SK-N-SH (cell line): ENCODE data around the gene RPL22. TPM values are rescaled to one million over a fixed set of nuclear protein-coding genes. Genes with fewer than 3 reads are reported as not detected.

Source experiments
- CTCF ChIA-PET: fragments of 300-600, 350-600 bp; formaldehyde crosslinking; extraction: SDS; loops from one replicate; lab custom pipeline; 2021; lab: Yijun Ruan, JAX
- POLR2A ChIA-PET: fragments of 350-600 bp; sonication (Branson Sonifier 250); formaldehyde crosslinking; extraction: SDS; loops from one replicate; lab custom pipeline; 2020; ENCODE audit warnings: antibody characterized with exemption, inconsistent platforms; lab: Yijun Ruan, JAX
- DNase-seq: peaks from one replicate; pipeline ENCODE4 v3.0.0; 2012
- H2AFZ ChIP-seq: fragments of 200-600 bp; sonication (generic); 2 replicates; pipeline ENCODE4 v1.8.1; 2016; ENCODE audit warnings: antibody characterized with exemption, mild to moderate bottlenecking, low read depth
- H3F3A ChIP-seq: fragments of 200-600 bp; sonication (generic); replicated peaks from 2 replicates; pipeline ENCODE3; 2016; ENCODE audit warnings: antibody characterized with exemption, mild to moderate bottlenecking; ENCODE audit not compliant: insufficient read depth
- H3K27ac ChIP-seq, 2 experiments: fragments of 200-500 bp in 1 of 2; fragments of 200-600 bp in 1 of 2; sonication (Bioruptor generic) in 1 of 2; sonication (generic), shearing (Covaris generic) in 1 of 2; 2 replicates each; pipeline versions ENCODE4 v1.5.1 to v1.6.1; 2014 to 2016; ENCODE audit warnings: low read depth in 2 of 2, inconsistent platforms in 1 of 2, low read length in 1 of 2, mild to moderate bottlenecking in 1 of 2, mixed read lengths in 1 of 2
- H3K27me3 ChIP-seq: fragments of 200-600 bp; sonication (generic), shearing (Covaris generic); 2 replicates; pipeline ENCODE4 v1.6.1; 2016; ENCODE audit warnings: mixed run types; ENCODE audit not compliant: insufficient read depth
- H3K36me3 ChIP-seq, 2 experiments: fragments of 200-500 bp in 1 of 2; fragments of 200-600 bp in 1 of 2; sonication (Bioruptor generic) in 1 of 2; sonication (generic) in 1 of 2; replicated peaks in 1 of 2; 2 replicates each; pipeline versions ENCODE3 to v1.5.1; 2014 to 2016; ENCODE audit warnings: low read length in 1 of 2, mild to moderate bottlenecking in 1 of 2; ENCODE audit not compliant: insufficient read depth in 2 of 2, control insufficient read depth in 1 of 2
- H3K4me1 ChIP-seq, 2 experiments: fragments of 200-500 bp in 1 of 2; fragments of 200-600 bp in 1 of 2; sonication (Bioruptor generic) in 1 of 2; sonication (generic), shearing (Covaris generic) in 1 of 2; 2 replicates each; pipeline versions ENCODE4 v1.5.1 to v1.6.1; 2014 to 2016; ENCODE audit warnings: low read depth in 1 of 2, low read length in 1 of 2, mixed run types in 1 of 2; ENCODE audit not compliant: insufficient read depth in 2 of 2, control insufficient read depth in 1 of 2
- H3K4me2 ChIP-seq: fragments of 200-600 bp; sonication (generic), shearing (Covaris generic); 2 replicates; pipeline ENCODE4 v1.6.1; 2017; ENCODE audit warnings: mixed run types
- H3K4me3 ChIP-seq, 2 experiments: fragments of 200-500 bp in 1 of 2; fragments of 200-600 bp in 1 of 2; sonication (Bioruptor generic) in 1 of 2; sonication (generic), shearing (Covaris generic) in 1 of 2; 2 replicates each; pipeline versions ENCODE4 v1.5.1 to v1.8.1; 2014 to 2016; ENCODE audit warnings: low read depth in 2 of 2, inconsistent platforms in 1 of 2, low read length in 1 of 2, mild to moderate bottlenecking in 1 of 2, mixed read lengths in 1 of 2, moderate library complexity in 1 of 2
- H3K79me2 ChIP-seq: fragments of 200-600 bp; sonication (generic); 2 replicates; pipeline ENCODE4 v1.8.1; 2017; ENCODE audit warnings: mild to moderate bottlenecking; ENCODE audit not compliant: insufficient read depth
- H3K9ac ChIP-seq: fragments of 200-600 bp; sonication (generic); 2 replicates; pipeline ENCODE4 v1.6.1; 2017; ENCODE audit warnings: mixed run types
- H3K9me2 ChIP-seq: fragments of 200-600 bp; sonication (generic); 2 replicates; pipeline ENCODE4 v1.6.1; 2017; ENCODE audit warnings: mixed run types
- H3K9me3 ChIP-seq: fragments of 200-600 bp; sonication (generic); 2 replicates; pipeline ENCODE4 v1.6.1; 2017; ENCODE audit warnings: mixed run types, mild to moderate bottlenecking, moderate library complexity
- H4K20me1 ChIP-seq: fragments of 200-600 bp; sonication (generic); 2 replicates; pipeline ENCODE4 v1.6.1; 2017; ENCODE audit warnings: mild to moderate bottlenecking, mixed run types; ENCODE audit not compliant: insufficient read depth
- ELF1 ChIP-seq: IDR thresholded peaks from 2 replicates; pipeline ENCODE4 v1.4.0; 2012
- EP300 ChIP-seq, 2 experiments: IDR thresholded peaks; 2 replicates each; pipeline versions ENCODE4 v1.4.0 to v1.6.1; 2012; ENCODE audit warnings: borderline replicate concordance in 1 of 2, low read depth in 1 of 2, low read length in 1 of 2
- EZH2phosphoT487 ChIP-seq: fragments of 200-600 bp; sonication (generic); IDR thresholded peaks from 2 replicates; pipeline ENCODE4 v1.6.1; 2017; ENCODE audit warnings: low read depth, mixed run types, mild to moderate bottlenecking, antibody characterized with exemption, moderate library complexity, borderline replicate concordance
- FOSL2 ChIP-seq: IDR thresholded peaks from 2 replicates; pipeline ENCODE4 v1.4.0; 2012; ENCODE audit warnings: low read depth, mild to moderate bottlenecking, moderate library complexity, borderline replicate concordance
- FOXJ3 ChIP-seq: sonication (generic); formaldehyde crosslinking; IDR thresholded peaks from 2 replicates; pipeline ENCODE4 v1.5.1; 2020; ENCODE audit warnings: mild to moderate bottlenecking, missing genetic modification reagents
- FOXM1 ChIP-seq: IDR thresholded peaks from 2 replicates; pipeline ENCODE4 v1.4.0; 2012; ENCODE audit warnings: low read depth, mild to moderate bottlenecking
- GABPA ChIP-seq: IDR thresholded peaks from 2 replicates; pipeline ENCODE4 v1.4.0; 2012; ENCODE audit warnings: low read depth, mild to moderate bottlenecking
- JUND ChIP-seq: IDR thresholded peaks from 2 replicates; pipeline ENCODE4 v1.4.0; 2012
- MXI1 ChIP-seq: IDR thresholded peaks from 2 replicates; pipeline ENCODE4 v1.6.1; 2012; ENCODE audit warnings: mild to moderate bottlenecking, low read depth, low read length, improper control_type of control experiment
- NFIC ChIP-seq: IDR thresholded peaks from 2 replicates; pipeline ENCODE4 v1.4.0; 2012; ENCODE audit warnings: borderline replicate concordance
- NRF1 ChIP-seq: IDR thresholded peaks from 2 replicates; pipeline ENCODE4 v1.6.1; 2012; ENCODE audit warnings: low read depth, mild to moderate bottlenecking, low read length
- RXRA ChIP-seq: IDR thresholded peaks from 2 replicates; pipeline ENCODE4 v1.4.0; 2012; ENCODE audit warnings: low read depth, mild to moderate bottlenecking, borderline replicate concordance
- SIN3A ChIP-seq: IDR thresholded peaks from 2 replicates; pipeline ENCODE4 v1.6.1; 2012; ENCODE audit warnings: low read depth, mild to moderate bottlenecking, low read length, moderate library complexity, borderline replicate concordance
- TCF12 ChIP-seq: IDR thresholded peaks from 2 replicates; pipeline ENCODE4 v1.4.0; 2012
- TEAD4 ChIP-seq: IDR thresholded peaks from 2 replicates; pipeline ENCODE4 v1.4.0; 2012; ENCODE audit warnings: mild to moderate bottlenecking, borderline replicate concordance; ENCODE audit not compliant: insufficient read depth
- WGBS: methylation state at CpG from one replicate; pipeline ENCODE4 v1.1.6; 2017; ENCODE audit warnings: low lambda C conversion rate; 5-methylcytosine and 5-hydroxymethylcytosine counted together
- polyA plus RNA-seq, 3 experiments: library from polyadenylated mRNA; depleted of rRNA; stranded (reverse); fragments of >200 nt; gene quantifications; 2 replicates each; pipeline ENCODE4 v1.2.3, GENCODE V29; 2012
- TF ChIP-seq, protein P1 (sequence below): IDR thresholded peaks from 2 replicates; pipeline ENCODE4; 2012
- TF ChIP-seq, protein P2 (sequence below): IDR thresholded peaks from 2 replicates; pipeline ENCODE4 v1.4.0; 2012; ENCODE audit warnings: low read depth, borderline replicate concordance

Gene RPL22
- polyA plus RNA-seq, 1 of the 3 experiments (the other 2 are of a cell fraction): 140 TPM

DNA sequence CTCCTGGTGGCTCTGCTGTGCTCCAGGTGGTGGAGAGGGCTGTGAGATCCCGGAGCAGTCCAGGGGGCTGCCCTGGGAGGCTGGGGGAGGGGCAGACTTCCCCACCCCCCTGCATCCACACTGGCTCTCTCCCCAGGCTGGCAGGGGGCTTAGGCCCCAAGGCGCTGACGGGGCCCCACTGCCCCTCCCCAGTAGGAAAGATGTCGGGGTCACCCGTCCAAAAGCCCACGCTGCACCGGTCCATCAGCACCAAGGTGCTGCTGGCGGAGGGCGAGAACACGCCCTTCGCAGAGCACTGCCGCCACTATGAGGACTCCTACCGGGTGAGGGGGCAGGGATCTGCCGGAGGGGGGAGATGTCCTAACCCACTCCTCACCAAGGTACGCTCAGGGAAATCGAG is 12.3 kb upstream of the RPL22 start:
- H3K4me2 ChIP-seq: no peak overlapping the region
- DNase-seq: no peak
- no peak overlapping the region for H3K27ac ChIP-seq
- TF ChIP-seq NFIC: no peak
- no peak for TF ChIP-seq FOXJ3 (CRISPR knock-in tag)
- no peak for TF ChIP-seq EP300 (IDR thresholded peaks at IDR 0.05; ENCODE audit: borderline replicate concordance in 1 of 2, low read depth in 1 of 2, low read length in 1 of 2)
- TF ChIP-seq NRF1: no peak
- TF ChIP-seq, protein P1, sequence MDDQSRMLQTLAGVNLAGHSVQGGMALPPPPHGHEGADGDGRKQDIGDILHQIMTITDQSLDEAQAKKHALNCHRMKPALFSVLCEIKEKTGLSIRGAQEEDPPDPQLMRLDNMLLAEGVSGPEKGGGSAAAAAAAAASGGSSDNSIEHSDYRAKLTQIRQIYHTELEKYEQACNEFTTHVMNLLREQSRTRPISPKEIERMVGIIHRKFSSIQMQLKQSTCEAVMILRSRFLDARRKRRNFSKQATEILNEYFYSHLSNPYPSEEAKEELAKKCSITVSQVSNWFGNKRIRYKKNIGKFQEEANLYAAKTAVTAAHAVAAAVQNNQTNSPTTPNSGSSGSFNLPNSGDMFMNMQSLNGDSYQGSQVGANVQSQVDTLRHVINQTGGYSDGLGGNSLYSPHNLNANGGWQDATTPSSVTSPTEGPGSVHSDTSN: no peak
- no peak for TF ChIP-seq JUND
- no peak for TF ChIP-seq SIN3A
- TF ChIP-seq, protein P2, sequence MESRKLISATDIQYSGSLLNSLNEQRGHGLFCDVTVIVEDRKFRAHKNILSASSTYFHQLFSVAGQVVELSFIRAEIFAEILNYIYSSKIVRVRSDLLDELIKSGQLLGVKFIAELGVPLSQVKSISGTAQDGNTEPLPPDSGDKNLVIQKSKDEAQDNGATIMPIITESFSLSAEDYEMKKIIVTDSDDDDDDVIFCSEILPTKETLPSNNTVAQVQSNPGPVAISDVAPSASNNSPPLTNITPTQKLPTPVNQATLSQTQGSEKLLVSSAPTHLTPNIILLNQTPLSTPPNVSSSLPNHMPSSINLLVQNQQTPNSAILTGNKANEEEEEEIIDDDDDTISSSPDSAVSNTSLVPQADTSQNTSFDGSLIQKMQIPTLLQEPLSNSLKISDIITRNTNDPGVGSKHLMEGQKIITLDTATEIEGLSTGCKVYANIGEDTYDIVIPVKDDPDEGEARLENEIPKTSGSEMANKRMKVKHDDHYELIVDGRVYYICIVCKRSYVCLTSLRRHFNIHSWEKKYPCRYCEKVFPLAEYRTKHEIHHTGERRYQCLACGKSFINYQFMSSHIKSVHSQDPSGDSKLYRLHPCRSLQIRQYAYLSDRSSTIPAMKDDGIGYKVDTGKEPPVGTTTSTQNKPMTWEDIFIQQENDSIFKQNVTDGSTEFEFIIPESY: no peak
- TF ChIP-seq TCF12: no peak
- TF ChIP-seq EZH2phosphoT487: no peak
- TF ChIP-seq MXI1: no peak
- TF ChIP-seq RXRA: no peak
- no peak for TF ChIP-seq GABPA
- TF ChIP-seq FOXM1: no peak
- TF ChIP-seq ELF1: no peak
- TF ChIP-seq TEAD4: no peak
- no peak for TF ChIP-seq FOSL2
- no peak overlapping the region for H3K4me3 ChIP-seq
- H3K9me2 ChIP-seq: no peaks in the 10 kb centered on the region
- peaks cover 0 to 18% of the 10 kb centered on the region in 2 experiments; a peak in 1 of 4 replicates for H3K4me1 ChIP-seq
- no peaks in the 10 kb centered on the region for H3F3A ChIP-seq
- no peaks in the 10 kb centered on the region for H3K79me2 ChIP-seq
- no peaks in the 10 kb centered on the region for H4K20me1 ChIP-seq
- no peak overlapping the region for H3K9ac ChIP-seq
- POLR2A ChIA-PET: no interaction called here
- WGBS: 100% methylated on average over 3 of the region's 16 CpGs
- no peaks in the 10 kb centered on the region for H3K9me3 ChIP-seq
- peaks cover 0 to 11% of the 10 kb centered on the region in 2 experiments for H3K36me3 ChIP-seq
- H2AFZ ChIP-seq: no peak overlapping the region
- CTCF ChIA-PET: interaction anchor here (0.5 to 1.0 kb wide), 4 partner anchors 9 to 369 kb away, joined by 3 to 6 read pairs (median 3); no protein-coding TSS in a partner anchor
- H3K27me3 ChIP-seq: no peaks in the 10 kb centered on the region
